Breast epithelium (tissue), 4 donors: ENCODE results near the gene COL23A1. TPM values are rescaled to one million over a fixed set of nuclear protein-coding genes. Genes with fewer than 3 reads are reported as not detected.
"Not testable (repeated sequence)": the region's sequence is repeated elsewhere in the genome, so short reads cannot be mapped to it uniquely, and the experiment has no call there.

Experiments
- DNase-seq, 2 donors: peaks; one replicate each; pipeline ENCODE4 v3.0.0-alpha.2; 2019; ENCODE audit warnings: low spot score in 2 of 2
- H3K27ac ChIP-seq, 2 donors: fragments of 200-600 bp; sonication (generic) in 1 of 2; one replicate each; pipeline ENCODE4 v1.5.1; 2016 to 2019; ENCODE audit warnings: mild to moderate bottlenecking in 1 of 2
- H3K27me3 ChIP-seq, 2 donors: fragments of 200-600 bp; sonication (generic) in 1 of 2; one replicate each; pipeline versions ENCODE4 v1.5.1 to v1.6.0; 2017 to 2019; ENCODE audit warnings: control low read depth in 1 of 2, mild to moderate bottlenecking in 1 of 2
- H3K36me3 ChIP-seq: fragments of 200-600 bp; one replicate; pipeline ENCODE4 v1.5.1; 2019
- H3K4me1 ChIP-seq, 2 donors: fragments of 200-600 bp; sonication (generic); one replicate each; pipeline ENCODE4 v1.5.1; 2016 to 2019; ENCODE audit warnings: control low read depth in 1 of 2
- H3K4me3 ChIP-seq, 3 donors: fragments of 200-600 bp; sonication (generic); 1 replicate in 2 of 3; 2 replicates in 1 of 3; pipeline ENCODE4 v1.5.1; 2016 to 2019; ENCODE audit warnings: mild to moderate bottlenecking in 3 of 3, moderate library complexity in 2 of 3
- H3K9me3 ChIP-seq, 2 donors: fragments of 200-600 bp; sonication (generic) in 1 of 2; one replicate each; pipeline ENCODE4 v1.5.1; 2016 to 2019; ENCODE audit warnings: control low read depth in 1 of 2
- CTCF ChIP-seq, 3 donors: fragments of 450-650 bp; IDR thresholded peaks; one replicate each; pipeline ENCODE4 v1.5.1; 2016 to 2017; ENCODE audit warnings: antibody characterized with exemption in 3 of 3, mild to moderate bottlenecking in 3 of 3, moderate library complexity in 3 of 3
- POLR2A ChIP-seq: fragments of 450-650 bp; IDR thresholded peaks from one replicate; pipeline ENCODE4 v1.6.1; 2016; ENCODE audit warnings: antibody characterized with exemption, mild to moderate bottlenecking, moderate library complexity
- POLR2AphosphoS5 ChIP-seq, 3 donors: sonication (generic); formaldehyde crosslinking; IDR thresholded peaks; one replicate each; pipeline ENCODE4 v1.6.1; 2017; ENCODE audit warnings: antibody characterized with exemption in 3 of 3
- intact Hi-C: fragments of 100-400 bp; cut with DNase I; formaldehyde crosslinking; loops from one replicate; pipeline ENCODE4 v1.15.1; 2023; ENCODE audit warnings: low total_unique reads
- total RNA-seq, 3 donors: library from RNA; depleted of rRNA; stranded (reverse); fragments of >200 nt; gene quantifications; one replicate each; pipeline ENCODE4 v1.1.0, GENCODE V29; 2016

COL23A1 gene
- total RNA-seq, 3 donors from 2014 or later, result 0.32 to 3.3 (median 2.6) TPM

- TF ChIP-seq CTCF (IDR thresholded peaks at IDR 0.05) (no peak), POLR2AphosphoS5 (IDR thresholded peaks at IDR 0.05) (no peak), POLR2A (no peak)
- Histone ChIP-seq H3K4me1 (no peaks in the 10 kb centered on the region), H3K9me3 (no peaks in the 10 kb centered on the region), H3K27ac (no peak overlapping the region), H3K4me3 (no peak overlapping the region), H3K36me3 (no peaks in the 10 kb centered on the region), H3K27me3 (no peaks in the 10 kb centered on the region)
- DNase-seq, result no peak
- intact Hi-C loops, result no loop called here
Observed at GRCh38 chr5:178257650-178258049, 332.5 kb downstream of the COL23A1 start.

GRCh38 chr5:178256746-178257145 lies 333.4 kb downstream of the COL23A1 start:
- H3K9me3 ChIP-seq, result no peaks in the 10 kb centered on the region
- H3K4me1 ChIP-seq, result no peaks in the 10 kb centered on the region
- no peak overlapping the region for H3K4me3 ChIP-seq
- no peak for DNase-seq
- intact Hi-C loops, result no loop called here
- no peaks in the 10 kb centered on the region for H3K27me3 ChIP-seq
- H3K36me3 ChIP-seq, result no peaks in the 10 kb centered on the region
- TF ChIP-seq CTCF (IDR thresholded peaks at IDR 0.05) (no peak), POLR2A (no peak), POLR2AphosphoS5 (IDR thresholded peaks at IDR 0.05) (no peak)
- no peak overlapping the region for H3K27ac ChIP-seq

- H3K27ac ChIP-seq, H3K36me3 ChIP-seq, H3K9me3 ChIP-seq, intact Hi-C loops, H3K27me3 ChIP-seq, DNase-seq, H3K4me1 ChIP-seq, H3K4me3 ChIP-seq: not testable (repeated sequence)
Observed at GRCh38 chr5:178253632-178254031, 336.6 kb downstream of the COL23A1 start.

- Histone ChIP-seq H3K27me3 (no peaks in the 10 kb centered on the region), H3K36me3 (no peaks in the 10 kb centered on the region), H3K27ac (no peak overlapping the region), H3K9me3 (no peaks in the 10 kb centered on the region), H3K4me1 (no peaks in the 10 kb centered on the region), H3K4me3 (no peak overlapping the region)
- TF ChIP-seq CTCF (IDR thresholded peaks at IDR 0.05) (no peak), POLR2AphosphoS5 (IDR thresholded peaks at IDR 0.05) (no peak), POLR2A (no peak)
- DNase-seq, result no peak
- intact Hi-C loops, result no loop called here
Observed at GRCh38 chr5:178252258-178252657, 337.9 kb downstream of the COL23A1 start.

- Histone ChIP-seq H3K4me3 (no peak overlapping the region), H3K4me1 (no peaks in the 10 kb centered on the region), H3K27me3 (peaks cover 0 to 7% of the 10 kb centered on the region in 2 donors), H3K27ac (no peak overlapping the region), H3K9me3 (no peaks in the 10 kb centered on the region), H3K36me3 (no peaks in the 10 kb centered on the region)
- intact Hi-C loops, result no loop called here
- DNase-seq, result no peak
- TF ChIP-seq POLR2AphosphoS5 (IDR thresholded peaks at IDR 0.05) (no peak), CTCF (IDR thresholded peaks at IDR 0.05) (no peak)
Observed at GRCh38 chr5:178250263-178250662, 339.9 kb downstream of the COL23A1 start.
